HG03280 (cell line): ENCODE data around the gene COG5.

Source experiments
- ATAC-seq: cut with Tn5 transposase; IDR thresholded peaks from one replicate; pipeline ENCODE4 v1.9.1; 2021; ENCODE audit warnings: mild to moderate bottlenecking, moderate library complexity; ENCODE audit not compliant: unreplicated experiment

The COG5 gene

GRCh38 chr7:107506674-107507339, 56.9 kb downstream of the COG5 start:
- no peak for ATAC-seq

GRCh38 chr7:107505997-107506673, 57.6 kb downstream of the COG5 start:
- no peak for ATAC-seq

DNA sequence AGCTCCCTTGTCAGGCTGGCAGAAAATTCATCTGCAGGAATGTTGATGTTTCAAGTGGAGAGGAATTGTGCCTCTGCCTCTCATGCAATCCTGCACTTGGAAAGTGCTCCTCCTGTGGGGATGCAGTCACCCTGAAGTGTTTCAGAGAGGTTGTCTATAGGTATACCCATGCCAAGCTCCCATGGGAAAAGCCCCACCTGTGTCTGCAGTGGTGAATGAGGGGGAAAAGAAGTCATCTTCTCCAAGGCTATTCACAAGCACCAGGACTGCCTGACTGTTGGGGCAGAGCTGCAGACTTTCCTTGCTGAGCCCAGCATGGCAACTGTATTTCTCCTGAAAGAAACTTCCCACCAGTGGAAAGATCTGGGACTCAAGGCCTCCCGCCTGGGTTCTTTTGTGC, 58.4 kb downstream of the COG5 start:
- no peak for ATAC-seq

DNA sequence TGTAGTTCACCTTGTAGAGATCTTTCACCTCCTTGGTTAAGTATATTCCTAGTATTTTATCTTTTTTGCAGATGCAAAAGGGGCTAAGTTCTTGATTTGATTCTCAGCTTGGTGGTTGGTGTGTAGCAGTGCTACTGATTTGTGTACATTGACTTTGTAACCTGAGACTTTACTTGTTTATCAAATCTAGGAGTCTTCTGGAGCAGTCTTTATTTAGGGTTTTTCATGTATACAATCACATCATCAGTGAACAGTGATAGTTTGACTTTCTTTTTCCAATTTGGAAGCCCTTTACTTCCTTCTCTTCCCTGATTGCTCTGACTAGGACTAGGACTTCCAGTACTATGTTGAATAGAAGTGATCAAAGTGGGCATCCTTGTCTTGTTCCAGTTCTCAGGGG, 60.0 kb downstream of the COG5 start:
- ATAC-seq: no peak

DNA sequence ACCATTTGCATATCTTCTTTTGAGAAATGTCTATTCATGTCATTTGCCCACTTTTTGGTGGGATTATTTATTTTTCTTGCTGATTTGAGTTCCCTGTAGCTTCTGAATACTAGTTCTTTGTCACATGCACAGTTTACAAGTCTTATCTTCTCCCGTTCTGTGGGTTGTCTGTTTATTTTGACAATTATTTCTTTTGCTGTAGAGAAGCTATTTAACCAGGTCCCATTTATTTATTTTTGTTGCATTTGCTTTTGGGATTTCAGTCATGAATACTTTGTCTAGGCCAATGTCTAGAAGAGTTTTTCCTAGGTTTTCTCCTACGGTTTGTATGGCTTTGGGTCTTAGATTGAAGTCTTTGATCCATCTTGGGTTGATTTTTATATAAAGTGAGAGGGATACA, 60.9 kb downstream of the COG5 start:
- ATAC-seq: no peak

- ATAC-seq: no peak
Measured at GRCh38 chr7:107502154-107502553, 61.6 kb downstream of the COG5 start.

GRCh38 chr7:107501593-107501992, 62.1 kb downstream of the COG5 start:
- ATAC-seq: no peak

GRCh38 chr7:107499731-107500130, 64.0 kb downstream of the COG5 start:
- ATAC-seq: no peak

GRCh38 chr7:107495516-107495915, 68.2 kb downstream of the COG5 start:
- no peak for ATAC-seq

DNA sequence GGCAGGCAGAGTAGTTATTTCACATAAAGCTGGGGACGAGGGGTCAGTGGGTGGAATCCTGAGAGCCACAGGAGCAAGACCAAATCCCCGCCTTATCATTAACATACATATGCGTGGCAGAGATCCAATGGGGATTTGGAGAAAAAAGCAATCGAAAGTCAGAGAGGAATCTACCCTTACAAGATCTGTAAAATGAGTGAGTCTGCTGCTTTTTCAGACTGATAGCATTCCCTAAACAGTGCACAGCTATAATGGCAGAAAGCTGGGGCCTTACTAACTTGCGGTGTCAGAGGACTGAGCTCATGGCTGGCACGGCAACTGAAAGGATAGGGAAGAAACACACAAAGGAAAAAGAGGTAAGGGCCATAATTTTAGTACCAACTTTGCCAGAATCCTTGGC, 68.8 kb downstream of the COG5 start:
- ATAC-seq: no peak

DNA sequence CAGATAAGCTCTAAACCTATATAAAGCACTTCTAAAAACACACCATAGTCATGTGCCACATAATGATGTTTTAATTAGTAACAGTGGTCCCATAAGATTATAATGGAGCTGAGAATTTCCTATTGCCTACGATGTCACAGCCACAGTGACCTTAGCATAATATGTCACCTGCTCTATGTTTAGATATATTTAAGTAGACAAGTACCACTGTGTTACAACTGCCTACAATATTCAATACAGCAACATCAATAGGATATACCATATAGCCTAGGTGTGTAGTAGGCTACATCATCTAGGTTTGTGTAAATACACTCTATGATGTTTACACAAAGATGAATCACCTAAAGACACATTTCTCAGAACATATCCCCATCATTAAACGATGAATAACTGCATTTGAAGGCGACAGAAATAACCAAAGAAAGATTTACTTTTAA, 69.4 kb downstream of the COG5 start:
- ATAC-seq: no peak

DNA sequence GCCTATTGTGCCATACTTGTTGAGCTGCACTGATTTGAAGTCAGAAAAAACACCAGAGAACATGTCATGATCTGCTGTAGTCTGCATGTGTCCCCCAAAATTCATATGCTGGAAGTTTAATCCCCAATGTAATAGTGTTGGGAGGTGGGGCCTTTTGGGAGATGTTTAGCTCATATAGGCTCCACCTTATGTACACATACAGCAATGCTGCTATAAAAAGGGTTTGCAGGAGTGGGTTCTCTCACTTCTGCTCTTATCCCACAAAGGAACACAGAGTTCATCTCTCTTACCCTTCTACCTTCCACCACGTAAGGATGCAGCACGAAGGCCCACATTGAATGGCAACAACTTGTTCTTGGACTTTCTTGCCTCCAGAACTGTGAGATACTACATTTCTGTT, 70.8 kb downstream of the COG5 start:
- ATAC-seq: no peak

DNA sequence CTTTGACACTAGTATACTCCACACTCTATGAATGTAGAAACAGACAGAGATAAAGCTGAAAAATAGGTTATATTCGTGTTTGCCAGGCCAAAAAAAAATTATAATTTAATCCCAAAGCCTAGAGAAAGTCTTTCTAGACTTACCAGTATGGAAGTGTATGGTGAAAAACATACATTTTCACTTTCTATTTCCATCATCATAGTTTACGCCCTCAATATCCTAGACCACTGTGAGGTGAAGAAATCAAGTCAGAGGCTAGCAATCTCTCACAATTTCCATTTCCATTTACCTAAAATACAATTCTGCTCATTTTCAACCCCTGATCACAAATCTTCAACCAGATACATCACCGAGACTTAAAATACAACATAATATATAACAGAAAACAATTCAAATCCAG, 77.7 kb downstream of the COG5 start:
- no peak for ATAC-seq

GRCh38 chr7:107482571-107482970, 81.1 kb downstream of the COG5 start:
- ATAC-seq: no peak

DNA sequence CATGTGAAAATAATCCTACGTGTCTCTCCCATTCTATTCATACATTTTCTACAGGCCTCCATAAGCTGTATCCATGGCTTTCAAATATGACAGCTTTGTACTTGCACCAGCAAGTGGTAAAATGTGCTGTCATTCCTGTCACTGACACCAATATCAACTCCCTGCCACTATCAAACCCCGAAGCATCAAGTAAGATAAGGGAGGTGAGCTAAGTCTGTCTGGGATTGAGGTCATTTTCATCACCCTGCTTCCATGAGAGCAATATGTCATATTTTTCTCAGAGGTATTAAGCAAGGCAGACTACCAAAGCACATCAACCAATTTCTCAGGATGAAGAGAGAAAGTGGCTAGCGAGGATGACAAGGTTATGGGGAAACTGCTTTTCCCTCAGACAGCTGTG, 82.8 kb downstream of the COG5 start:
- ATAC-seq: no peak

GRCh38 chr7:107479303-107479702, 84.4 kb downstream of the COG5 start:
- ATAC-seq: no peak

DNA sequence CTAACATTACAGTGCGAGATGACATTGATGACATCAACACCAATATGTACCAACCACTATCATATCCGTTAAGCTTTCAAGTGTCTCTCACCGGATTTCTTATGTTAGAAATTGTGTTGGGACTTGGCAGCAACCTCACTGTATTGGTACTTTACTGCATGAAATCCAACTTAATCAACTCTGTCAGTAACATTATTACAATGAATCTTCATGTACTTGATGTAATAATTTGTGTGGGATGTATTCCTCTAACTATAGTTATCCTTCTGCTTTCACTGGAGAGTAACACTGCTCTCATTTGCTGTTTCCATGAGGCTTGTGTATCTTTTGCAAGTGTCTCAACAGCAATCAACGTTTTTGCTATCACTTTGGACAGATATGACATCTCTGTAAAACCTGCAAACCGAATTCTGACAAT, 89.6 kb downstream of the COG5 start:
- no peak for ATAC-seq

GRCh38 chr7:107472116-107472515, 91.6 kb downstream of the COG5 start:
- ATAC-seq: no peak

DNA sequence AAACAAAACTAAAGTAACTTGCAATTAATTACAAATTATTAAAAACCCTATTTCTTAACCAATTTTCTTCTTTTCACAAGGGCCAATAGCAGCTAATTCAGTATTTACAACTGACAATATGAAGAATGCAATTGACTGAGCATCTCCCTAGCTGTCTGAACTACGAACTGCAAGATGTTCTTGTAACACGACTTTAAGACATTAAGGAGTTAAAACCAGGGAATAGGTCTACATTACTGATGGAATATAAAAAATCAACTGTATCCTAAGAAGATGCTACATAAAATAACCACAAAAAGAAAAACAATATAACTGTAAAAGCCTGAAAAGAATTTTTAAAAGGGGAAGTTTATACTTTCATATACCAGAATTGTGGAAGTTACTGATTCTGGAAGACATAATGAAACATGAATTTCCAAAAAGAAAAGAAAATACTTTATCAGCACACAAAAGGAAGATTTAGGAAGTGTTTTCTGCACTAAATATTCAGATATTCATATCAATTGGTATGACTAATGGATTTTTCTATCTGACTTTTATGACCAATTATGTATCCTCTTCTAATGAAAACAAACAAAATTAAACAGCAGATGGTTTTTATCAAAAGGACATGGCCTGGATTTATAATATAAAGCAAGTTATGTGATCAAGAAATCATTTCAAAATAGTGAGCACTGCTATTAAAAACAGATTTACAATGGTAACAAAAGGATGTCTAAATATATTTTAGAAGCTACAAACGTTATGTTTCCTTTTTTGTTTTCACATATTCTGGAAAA, 92.2 kb downstream of the COG5 start:
- ATAC-seq: no peak

GRCh38 chr7:107469929-107470328, 93.8 kb downstream of the COG5 start, which contains the start of gene GPR22:
TSS of gene GPR22 (plus strand) at chr7:107470057. CDS start at chr7:107474061, 4,004 bp downstream.
- ATAC-seq: no peak

- ATAC-seq: no peak
Measured at GRCh38 chr7:107468824-107469223, 94.9 kb downstream of the COG5 start.

DNA sequence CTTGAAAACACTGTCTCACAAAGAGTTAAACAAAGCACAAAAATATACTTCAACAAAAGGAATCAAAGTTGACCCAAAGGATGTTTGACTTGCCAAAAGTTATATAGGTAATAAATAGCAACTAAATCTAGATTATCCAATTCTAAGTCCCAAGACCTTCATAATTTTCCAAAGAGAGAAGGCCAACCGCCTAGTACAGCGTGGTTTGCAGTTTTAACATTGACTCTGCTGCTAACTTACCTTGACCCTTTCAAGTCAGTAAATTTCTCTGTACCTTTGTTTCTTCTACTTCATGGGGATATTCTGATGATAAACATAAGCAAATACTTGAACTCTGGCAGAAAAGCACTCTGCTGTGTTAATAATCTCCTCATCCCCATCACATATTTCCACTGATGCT, 95.7 kb downstream of the COG5 start:
- ATAC-seq: no peak
